GM23338 (cell line): ENCODE data around the gene LAMB3. TPM values are rescaled to one million over a fixed set of nuclear protein-coding genes. Genes with fewer than 3 reads are reported as not detected.

ENCODE experiments used
- ATAC-seq: fragments of 200-7000 bp; cut with Tn5 transposase; 3 replicates; pipeline ENCODE4 v1.9.1; 2020
- DNase-seq: peaks from one replicate; pipeline ENCODE4 v3.0.0-alpha.2; 2015; ENCODE audit warnings: low spot score
- H2AFZ ChIP-seq: fragments of 200-600 bp; sonication (generic); 2 replicates; pipeline ENCODE4 v1.8.0; 2016; ENCODE audit warnings: antibody characterized with exemption, mild to moderate bottlenecking, moderate library complexity
- H3F3A ChIP-seq: fragments of 200-600 bp; sonication (generic); replicated peaks from 2 replicates; pipeline ENCODE4 v1.8.0; 2017; ENCODE audit warnings: antibody characterized with exemption, mixed run types, low read depth
- H3K27ac ChIP-seq: fragments of 200-600 bp; sonication (generic); 2 replicates; pipeline ENCODE4 v1.6.1; 2016; ENCODE audit warnings: low read depth
- H3K27me3 ChIP-seq: fragments of 200-600 bp; sonication (generic); 2 replicates; pipeline ENCODE4 v1.8.0; 2016; ENCODE audit warnings: mild to moderate bottlenecking, mixed run types, moderate library complexity; ENCODE audit not compliant: insufficient read depth
- H3K36me3 ChIP-seq: fragments of 200-600 bp; sonication (generic); 2 replicates; pipeline ENCODE4 v1.8.0; 2016; ENCODE audit warnings: mild to moderate bottlenecking; ENCODE audit not compliant: insufficient read depth
- H3K4me1 ChIP-seq: fragments of 200-600 bp; sonication (generic); 2 replicates; pipeline ENCODE4 v1.8.0; 2016; ENCODE audit warnings: mild to moderate bottlenecking, moderate library complexity; ENCODE audit not compliant: insufficient read depth
- H3K4me2 ChIP-seq: fragments of 200-600 bp; sonication (generic); 2 replicates; pipeline ENCODE4 v1.7.1; 2017; ENCODE audit warnings: mixed run types
- H3K4me3 ChIP-seq: fragments of 200-600 bp; sonication (generic); 2 replicates; pipeline ENCODE4 v1.6.1; 2016; ENCODE audit warnings: mixed run types
- H3K79me2 ChIP-seq: fragments of 200-600 bp; sonication (generic); replicated peaks from 2 replicates; pipeline ENCODE4 v1.8.0; 2017; ENCODE audit warnings: mild to moderate bottlenecking; ENCODE audit not compliant: insufficient read depth
- H3K9me2 ChIP-seq: fragments of 200-600 bp; sonication (generic); 2 replicates; pipeline ENCODE4 v1.8.0; 2017; ENCODE audit not compliant: insufficient read depth
- H4K20me1 ChIP-seq: fragments of 200-600 bp; sonication (generic); replicated peaks from 2 replicates; pipeline ENCODE4 v1.8.0; 2017; ENCODE audit warnings: mild to moderate bottlenecking; ENCODE audit not compliant: insufficient read depth
- H3K27ac Mint-ChIP-seq: 2 replicates; pipeline ENCODE4 v1.8.0; 2020; ENCODE audit warnings: inconsistent platforms, mild to moderate bottlenecking, moderate library complexity, mixed read lengths
- H3K27me3 Mint-ChIP-seq: 3 replicates; pipeline ENCODE4 v1.8.0; 2022; ENCODE audit warnings: low read depth, mild to moderate bottlenecking, moderate library complexity, mixed read lengths, inconsistent platforms; ENCODE audit not compliant: insufficient read depth, poor library complexity
- H3K36me3 Mint-ChIP-seq: 3 replicates; pipeline ENCODE4 v1.8.0; 2021; ENCODE audit warnings: low read depth, mild to moderate bottlenecking, inconsistent platforms, moderate library complexity, mixed read lengths
- H3K4me1 Mint-ChIP-seq: 3 replicates; pipeline ENCODE4 v1.8.0; 2020; ENCODE audit warnings: mild to moderate bottlenecking, inconsistent platforms, mixed read lengths
- H3K4me3 Mint-ChIP-seq: 3 replicates; pipeline ENCODE4 v1.8.0; 2021; ENCODE audit warnings: moderate library complexity, mild to moderate bottlenecking, inconsistent platforms, mixed read lengths
- H3K9me3 Mint-ChIP-seq: 3 replicates; pipeline ENCODE4 v1.8.0; 2020; ENCODE audit warnings: moderate library complexity, mild to moderate bottlenecking, inconsistent platforms, mixed read lengths
- ETS1 ChIP-seq: IDR thresholded peaks from 2 replicates; pipeline ENCODE4 v1.6.1; 2016; ENCODE audit warnings: antibody characterized with exemption
- EZH2 ChIP-seq: fragments of 200-600 bp; sonication (generic); IDR thresholded peaks from one replicate; pipeline ENCODE4 v1.8.0; 2017; ENCODE audit warnings: antibody characterized with exemption, mild to moderate bottlenecking, low read depth; ENCODE audit not compliant: unreplicated experiment
- JUNB ChIP-seq: IDR thresholded peaks from one replicate; pipeline ENCODE4 v1.6.1; 2016; ENCODE audit warnings: antibody characterized with exemption; ENCODE audit not compliant: unreplicated experiment
- POLR2AphosphoS5 ChIP-seq: IDR thresholded peaks from 2 replicates; pipeline ENCODE4 v1.6.1; 2016; ENCODE audit warnings: antibody characterized with exemption, low read depth
- STAT1 ChIP-seq: IDR thresholded peaks from one replicate; pipeline ENCODE4 v1.6.1; 2016; ENCODE audit warnings: antibody characterized with exemption; ENCODE audit not compliant: unreplicated experiment
- ZNF114 ChIP-seq: fragments of 250-450 bp; sonication (Bioruptor Pico); IDR thresholded peaks from 2 replicates; pipeline ENCODE4 v1.5.0; 2020; ENCODE audit warnings: mild to moderate bottlenecking, moderate library complexity
- ZNF331 ChIP-seq: fragments of 250-450 bp; sonication (Bioruptor Pico); IDR thresholded peaks from 2 replicates; pipeline ENCODE4 v1.5.0; 2020; ENCODE audit warnings: low read depth, mild to moderate bottlenecking, moderate library complexity
- ZNF462 ChIP-seq: fragments of 250-450 bp; sonication (Bioruptor Pico); IDR thresholded peaks from 2 replicates; pipeline ENCODE4 v1.5.0; 2020; ENCODE audit warnings: mild to moderate bottlenecking, moderate library complexity
- polyA plus RNA-seq: library from polyadenylated mRNA; unstranded; fragments of >200 nt; fragmentation: Nextera tagmentation; extraction: Ambion mirVana; gene quantifications from 2 replicates; pipeline ENCODE4 v1.2.1, GENCODE V29; 2016
- total RNA-seq: library from RNA; depleted of rRNA; stranded (reverse); fragments of >200 nt; shearing (Covaris generic); gene quantifications from 2 replicates; pipeline ENCODE4 v1.2.3, GENCODE V29; 2014
- TF ChIP-seq, protein P1 (sequence below), 2 experiments: fragments of 200-600 bp in 1 of 2; sonication (generic) in 1 of 2; conservative IDR thresholded peaks; 2 replicates each; pipeline versions ENCODE4 v1.5.1 to v1.6.1; 2016 to 2017; ENCODE audit warnings: antibody characterized with exemption in 2 of 2, low read depth in 2 of 2, mild to moderate bottlenecking in 2 of 2, moderate library complexity in 1 of 2

LAMB3 gene
- total and polyA plus RNA-seq, 2 experiments from 2014 or later = 0.05 to 0.52 TPM

DNA sequence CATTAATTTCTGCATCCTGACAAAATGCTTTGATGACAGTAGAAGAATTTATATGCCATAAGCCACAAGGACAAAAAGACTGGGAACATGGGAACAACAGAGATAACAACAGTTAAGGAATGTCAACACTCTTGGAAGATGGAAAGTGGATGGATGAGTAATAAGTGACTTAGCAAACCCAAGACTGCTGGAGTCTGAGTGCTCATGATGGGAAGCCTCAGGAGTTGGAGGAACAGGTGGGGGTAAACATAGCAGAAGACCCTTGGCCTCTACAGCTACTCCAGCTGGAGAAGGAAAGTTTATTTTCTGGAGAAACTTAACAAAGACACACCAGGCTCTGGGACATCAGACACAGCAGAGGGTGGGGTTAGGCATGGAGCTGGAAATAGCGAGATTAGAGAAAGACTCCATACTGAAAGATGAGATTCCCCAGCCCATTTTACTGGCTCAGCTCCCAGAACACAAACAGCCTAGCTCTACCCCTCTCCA is 36.6 kb upstream of the LAMB3 start:
- Histone ChIP-seq H4K20me1 (no peaks in the 10 kb centered on the region), H3K36me3 (no peaks in the 10 kb centered on the region), H3K27me3 (no peaks in the 10 kb centered on the region), H3K79me2 (no peaks in the 10 kb centered on the region), H3K4me1 (no peaks in the 10 kb centered on the region), H3K9me2 (no peaks in the 10 kb centered on the region), H3K4me3 (no peak overlapping the region), H3K27ac (no peak overlapping the region), H3K4me2 (no peak overlapping the region), H3F3A (no peaks in the 10 kb centered on the region), H2AFZ (no peak overlapping the region)
- no peak for ATAC-seq
- Mint-ChIP-seq H3K9me3 (no peaks in the 10 kb centered on the region), H3K27ac (no peak overlapping the region), H3K27me3 (no peaks in the 10 kb centered on the region), H3K4me1 (peaks cover 9% of the 10 kb centered on the region; the same call in 2 of the 3 replicates), H3K36me3 (no peaks in the 10 kb centered on the region), H3K4me3 (no peak overlapping the region)
- DNase-seq = no peak
- no peak for TF ChIP-seq STAT1
- TF ChIP-seq ETS1 = no peak
- no peak for TF ChIP-seq ZNF462 (CRISPR knock-in tag)
- TF ChIP-seq ZNF331 = no peak

- H3K27me3 ChIP-seq = no peaks in the 10 kb centered on the region
- no peaks in the 10 kb centered on the region for H3K79me2 ChIP-seq
- DNase-seq (no peak), ATAC-seq (no peak)
- no peak overlapping the region for H2AFZ ChIP-seq
- Mint-ChIP-seq H3K36me3 (no peaks in the 10 kb centered on the region), H3K9me3 (no peaks in the 10 kb centered on the region), H3K4me3 (no peak overlapping the region), H3K27me3 (no peaks in the 10 kb centered on the region), H3K27ac (no peak overlapping the region), H3K4me1 (0 out of 3 replicates have a peak, but pooled peaks cover 2% of the 10 kb centered on the region)
- no peaks in the 10 kb centered on the region for H4K20me1 ChIP-seq
- no peaks in the 10 kb centered on the region for H3F3A ChIP-seq
- H3K27ac ChIP-seq = no peak overlapping the region
- H3K4me1 ChIP-seq = no peaks in the 10 kb centered on the region
- no peak overlapping the region for H3K4me2 ChIP-seq
- H3K36me3 ChIP-seq = no peaks in the 10 kb centered on the region
- no peak overlapping the region for H3K4me3 ChIP-seq
- no peaks in the 10 kb centered on the region for H3K9me2 ChIP-seq
- no peak for TF ChIP-seq JUNB
- no peak for TF ChIP-seq EZH2
- no peak for TF ChIP-seq ZNF114 (CRISPR knock-in tag)
- TF ChIP-seq ETS1 = no peak
- TF ChIP-seq POLR2AphosphoS5 = no peak
- TF ChIP-seq, protein P1, sequence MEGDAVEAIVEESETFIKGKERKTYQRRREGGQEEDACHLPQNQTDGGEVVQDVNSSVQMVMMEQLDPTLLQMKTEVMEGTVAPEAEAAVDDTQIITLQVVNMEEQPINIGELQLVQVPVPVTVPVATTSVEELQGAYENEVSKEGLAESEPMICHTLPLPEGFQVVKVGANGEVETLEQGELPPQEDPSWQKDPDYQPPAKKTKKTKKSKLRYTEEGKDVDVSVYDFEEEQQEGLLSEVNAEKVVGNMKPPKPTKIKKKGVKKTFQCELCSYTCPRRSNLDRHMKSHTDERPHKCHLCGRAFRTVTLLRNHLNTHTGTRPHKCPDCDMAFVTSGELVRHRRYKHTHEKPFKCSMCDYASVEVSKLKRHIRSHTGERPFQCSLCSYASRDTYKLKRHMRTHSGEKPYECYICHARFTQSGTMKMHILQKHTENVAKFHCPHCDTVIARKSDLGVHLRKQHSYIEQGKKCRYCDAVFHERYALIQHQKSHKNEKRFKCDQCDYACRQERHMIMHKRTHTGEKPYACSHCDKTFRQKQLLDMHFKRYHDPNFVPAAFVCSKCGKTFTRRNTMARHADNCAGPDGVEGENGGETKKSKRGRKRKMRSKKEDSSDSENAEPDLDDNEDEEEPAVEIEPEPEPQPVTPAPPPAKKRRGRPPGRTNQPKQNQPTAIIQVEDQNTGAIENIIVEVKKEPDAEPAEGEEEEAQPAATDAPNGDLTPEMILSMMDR (conservative IDR thresholded peaks at IDR 0.05; ENCODE audit: low read depth in 2 of 2) = no peak
Measured at GRCh38 chr1:209686322-209686721, 34.1 kb upstream of the LAMB3 start.
